H1 (cell line): ENCODE data around the gene PFN3. TPM values are rescaled to one million over a fixed set of nuclear protein-coding genes. Genes with fewer than 3 reads are reported as not detected.

Source experiments
- CBX8 ChIP-seq: fragments of 300-800, 300-1000 bp; sonication (generic); IDR thresholded peaks from 2 replicates; pipeline ENCODE4 v1.7.1; 2016; ENCODE audit warnings: low read depth, low read length, borderline replicate concordance
- CHD1 ChIP-seq: IDR thresholded peaks from 2 replicates; pipeline ENCODE4 v1.6.1; 2012; ENCODE audit warnings: low read depth, low read length, improper control_type of control experiment
- EP300 ChIP-seq, 2 experiments: IDR thresholded peaks; 1 replicate in 1 of 2; 2 replicates in 1 of 2; pipeline ENCODE4 v1.6.1; 2011 to 2012; ENCODE audit warnings: low read depth in 2 of 2, low read length in 2 of 2, mild to moderate bottlenecking in 2 of 2, borderline replicate concordance in 1 of 2, inconsistent platforms in 1 of 2, moderate library complexity in 1 of 2
- FOSL1 ChIP-seq: IDR thresholded peaks from 2 replicates; pipeline ENCODE4 v1.6.1; 2011; ENCODE audit warnings: mild to moderate bottlenecking, low read depth, low read length, moderate library complexity; ENCODE audit not compliant: insufficient read depth
- GABPA ChIP-seq: IDR thresholded peaks from 2 replicates; pipeline ENCODE4 v1.6.1; 2011; ENCODE audit warnings: mild to moderate bottlenecking, low read length, moderate library complexity, borderline replicate concordance; ENCODE audit not compliant: insufficient read depth
- JUND ChIP-seq: IDR thresholded peaks from 2 replicates; pipeline ENCODE4 v1.6.1; 2011; ENCODE audit warnings: mild to moderate bottlenecking, improper control_type of control experiment, low read length
- KDM4A ChIP-seq: IDR thresholded peaks from one replicate; pipeline ENCODE4 v1.7.1; 2012; ENCODE audit warnings: low read depth, mild to moderate bottlenecking, moderate library complexity, low read length, inconsistent platforms; ENCODE audit not compliant: severe bottlenecking
- KDM5A ChIP-seq: fragments of 200-600 bp; IDR thresholded peaks from 2 replicates; pipeline ENCODE4 v1.7.1; 2012; ENCODE audit warnings: mild to moderate bottlenecking, low read length, inconsistent platforms, mixed read lengths
- POLR2A ChIP-seq, 2 experiments: IDR thresholded peaks; 1 replicate in 1 of 2; 2 replicates in 1 of 2; pipeline ENCODE4 v1.6.1; 2011; ENCODE audit warnings: low read depth in 2 of 2, low read length in 2 of 2, mild to moderate bottlenecking in 2 of 2; ENCODE audit errors: control extremely low read depth in 1 of 2
- SP1 ChIP-seq: IDR thresholded peaks from 2 replicates; pipeline ENCODE4 v1.6.1; 2011; ENCODE audit warnings: low read depth, low read length
- TEAD4 ChIP-seq: IDR thresholded peaks from 2 replicates; pipeline ENCODE4 v1.6.1; 2012; ENCODE audit warnings: low read depth, low read length, inconsistent platforms, mixed read lengths
- ZNF274 ChIP-seq: IDR thresholded peaks from 2 replicates; pipeline ENCODE4 v1.7.0; 2012; ENCODE audit warnings: low read length, borderline replicate concordance; ENCODE audit errors: extremely low read depth
- polyA plus RNA-seq, 7 experiments: library from polyadenylated mRNA; depleted of rRNA in 3 of 7; stranded (reverse) in 5 of 7; unstranded in 2 of 7; fragments of >200 nt in 5 of 7; fragments of 200-250 nt in 2 of 7; gene quantifications; 1 replicate in 5 of 7; 2 replicates in 1 of 7; 4 replicates in 1 of 7; pipeline versions ENCODE4 v1.2.1 to v1.2.3, GENCODE V29; 2011 to 2013; ENCODE audit warnings: missing spikeins in 2 of 7, mixed read lengths in 2 of 7
- total RNA-seq: library from RNA; stranded (reverse); fragmentation: NEBNext Ultra II Directional; extraction: Animal tissue kit (Norgen Biotek cat#: 25700); gene quantifications from 2 replicates; pipeline ENCODE4 v1.2.1, GENCODE V29; 2021
- TF ChIP-seq, protein P1 (sequence below): fragments of 300-600 bp; sonication (generic); IDR thresholded peaks from 2 replicates; pipeline ENCODE4 v1.7.1; 2012; ENCODE audit warnings: low read length, moderate library complexity, mild to moderate bottlenecking, inconsistent platforms; ENCODE audit not compliant: insufficient replicate concordance

PFN3 gene
- total and polyA plus RNA-seq, 2 of the 8 experiments (the other 6 are each of a cell fraction or from before 2014, with no cell fraction given), result not detected

GRCh38 chr5:177384134-177384533, 16.3 kb downstream of the PFN3 start, which contains the start of gene SLC34A1 (continued):
- TF ChIP-seq, protein P1, sequence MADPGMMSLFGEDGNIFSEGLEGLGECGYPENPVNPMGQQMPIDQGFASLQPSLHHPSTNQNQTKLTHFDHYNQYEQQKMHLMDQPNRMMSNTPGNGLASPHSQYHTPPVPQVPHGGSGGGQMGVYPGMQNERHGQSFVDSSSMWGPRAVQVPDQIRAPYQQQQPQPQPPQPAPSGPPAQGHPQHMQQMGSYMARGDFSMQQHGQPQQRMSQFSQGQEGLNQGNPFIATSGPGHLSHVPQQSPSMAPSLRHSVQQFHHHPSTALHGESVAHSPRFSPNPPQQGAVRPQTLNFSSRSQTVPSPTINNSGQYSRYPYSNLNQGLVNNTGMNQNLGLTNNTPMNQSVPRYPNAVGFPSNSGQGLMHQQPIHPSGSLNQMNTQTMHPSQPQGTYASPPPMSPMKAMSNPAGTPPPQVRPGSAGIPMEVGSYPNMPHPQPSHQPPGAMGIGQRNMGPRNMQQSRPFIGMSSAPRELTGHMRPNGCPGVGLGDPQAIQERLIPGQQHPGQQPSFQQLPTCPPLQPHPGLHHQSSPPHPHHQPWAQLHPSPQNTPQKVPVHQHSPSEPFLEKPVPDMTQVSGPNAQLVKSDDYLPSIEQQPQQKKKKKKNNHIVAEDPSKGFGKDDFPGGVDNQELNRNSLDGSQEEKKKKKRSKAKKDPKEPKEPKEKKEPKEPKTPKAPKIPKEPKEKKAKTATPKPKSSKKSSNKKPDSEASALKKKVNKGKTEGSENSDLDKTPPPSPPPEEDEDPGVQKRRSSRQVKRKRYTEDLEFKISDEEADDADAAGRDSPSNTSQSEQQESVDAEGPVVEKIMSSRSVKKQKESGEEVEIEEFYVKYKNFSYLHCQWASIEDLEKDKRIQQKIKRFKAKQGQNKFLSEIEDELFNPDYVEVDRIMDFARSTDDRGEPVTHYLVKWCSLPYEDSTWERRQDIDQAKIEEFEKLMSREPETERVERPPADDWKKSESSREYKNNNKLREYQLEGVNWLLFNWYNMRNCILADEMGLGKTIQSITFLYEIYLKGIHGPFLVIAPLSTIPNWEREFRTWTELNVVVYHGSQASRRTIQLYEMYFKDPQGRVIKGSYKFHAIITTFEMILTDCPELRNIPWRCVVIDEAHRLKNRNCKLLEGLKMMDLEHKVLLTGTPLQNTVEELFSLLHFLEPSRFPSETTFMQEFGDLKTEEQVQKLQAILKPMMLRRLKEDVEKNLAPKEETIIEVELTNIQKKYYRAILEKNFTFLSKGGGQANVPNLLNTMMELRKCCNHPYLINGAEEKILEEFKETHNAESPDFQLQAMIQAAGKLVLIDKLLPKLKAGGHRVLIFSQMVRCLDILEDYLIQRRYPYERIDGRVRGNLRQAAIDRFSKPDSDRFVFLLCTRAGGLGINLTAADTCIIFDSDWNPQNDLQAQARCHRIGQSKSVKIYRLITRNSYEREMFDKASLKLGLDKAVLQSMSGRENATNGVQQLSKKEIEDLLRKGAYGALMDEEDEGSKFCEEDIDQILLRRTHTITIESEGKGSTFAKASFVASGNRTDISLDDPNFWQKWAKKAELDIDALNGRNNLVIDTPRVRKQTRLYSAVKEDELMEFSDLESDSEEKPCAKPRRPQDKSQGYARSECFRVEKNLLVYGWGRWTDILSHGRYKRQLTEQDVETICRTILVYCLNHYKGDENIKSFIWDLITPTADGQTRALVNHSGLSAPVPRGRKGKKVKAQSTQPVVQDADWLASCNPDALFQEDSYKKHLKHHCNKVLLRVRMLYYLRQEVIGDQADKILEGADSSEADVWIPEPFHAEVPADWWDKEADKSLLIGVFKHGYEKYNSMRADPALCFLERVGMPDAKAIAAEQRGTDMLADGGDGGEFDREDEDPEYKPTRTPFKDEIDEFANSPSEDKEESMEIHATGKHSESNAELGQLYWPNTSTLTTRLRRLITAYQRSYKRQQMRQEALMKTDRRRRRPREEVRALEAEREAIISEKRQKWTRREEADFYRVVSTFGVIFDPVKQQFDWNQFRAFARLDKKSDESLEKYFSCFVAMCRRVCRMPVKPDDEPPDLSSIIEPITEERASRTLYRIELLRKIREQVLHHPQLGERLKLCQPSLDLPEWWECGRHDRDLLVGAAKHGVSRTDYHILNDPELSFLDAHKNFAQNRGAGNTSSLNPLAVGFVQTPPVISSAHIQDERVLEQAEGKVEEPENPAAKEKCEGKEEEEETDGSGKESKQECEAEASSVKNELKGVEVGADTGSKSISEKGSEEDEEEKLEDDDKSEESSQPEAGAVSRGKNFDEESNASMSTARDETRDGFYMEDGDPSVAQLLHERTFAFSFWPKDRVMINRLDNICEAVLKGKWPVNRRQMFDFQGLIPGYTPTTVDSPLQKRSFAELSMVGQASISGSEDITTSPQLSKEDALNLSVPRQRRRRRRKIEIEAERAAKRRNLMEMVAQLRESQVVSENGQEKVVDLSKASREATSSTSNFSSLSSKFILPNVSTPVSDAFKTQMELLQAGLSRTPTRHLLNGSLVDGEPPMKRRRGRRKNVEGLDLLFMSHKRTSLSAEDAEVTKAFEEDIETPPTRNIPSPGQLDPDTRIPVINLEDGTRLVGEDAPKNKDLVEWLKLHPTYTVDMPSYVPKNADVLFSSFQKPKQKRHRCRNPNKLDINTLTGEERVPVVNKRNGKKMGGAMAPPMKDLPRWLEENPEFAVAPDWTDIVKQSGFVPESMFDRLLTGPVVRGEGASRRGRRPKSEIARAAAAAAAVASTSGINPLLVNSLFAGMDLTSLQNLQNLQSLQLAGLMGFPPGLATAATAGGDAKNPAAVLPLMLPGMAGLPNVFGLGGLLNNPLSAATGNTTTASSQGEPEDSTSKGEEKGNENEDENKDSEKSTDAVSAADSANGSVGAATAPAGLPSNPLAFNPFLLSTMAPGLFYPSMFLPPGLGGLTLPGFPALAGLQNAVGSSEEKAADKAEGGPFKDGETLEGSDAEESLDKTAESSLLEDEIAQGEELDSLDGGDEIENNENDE, result no peak
- no peak for TF ChIP-seq TEAD4
- no peak for TF ChIP-seq ZNF274
- no peak for TF ChIP-seq KDM5A
- TF ChIP-seq KDM4A, result no peak
- TF ChIP-seq FOSL1, result no peak
- TF ChIP-seq SP1, result no peak
- no peak for TF ChIP-seq POLR2A (IDR thresholded peaks at IDR 0.05; ENCODE audit: control extremely low read depth in 1 of 2, low read depth in 2 of 2, low read length in 2 of 2)
- no peak for TF ChIP-seq CBX8
- no peak for TF ChIP-seq CHD1
- no peak for TF ChIP-seq EP300 (IDR thresholded peaks at IDR 0.05; ENCODE audit: borderline replicate concordance in 1 of 2, low read depth in 2 of 2, low read length in 2 of 2)
- no peak for TF ChIP-seq JUND
- TF ChIP-seq GABPA, result no peak
